Panc1 (cell line): Measurements from ENCODE around the gene NPY1R. TPM values are rescaled to one million over a fixed set of nuclear protein-coding genes. Genes with fewer than 3 reads are reported as not detected.

Experiments used
- ATAC-seq: fragments of 200-7000 bp; cut with Tn5 transposase; 2 replicates; pipeline ENCODE4 v1.9.1; 2020; ENCODE audit warnings: mild to moderate bottlenecking, moderate library complexity
- BruUV-seq: library from RNA; stranded (reverse); fragments of 400-500 nt; replicated peaks from 2 replicates; lab custom pipeline; 2021; lab: Mats Ljungman, UMichigan
- CTCF ChIA-PET: fragments of 300-600 bp; sonication (Branson Sonifier 250); formaldehyde crosslinking; loops from one replicate; lab custom pipeline; 2022; ENCODE audit warnings: antibody characterized with exemption; lab: Charles Lee
- POLR2A ChIA-PET: fragments of 300-600 bp; sonication (Branson Sonifier 250); formaldehyde crosslinking; loops from one replicate; lab custom pipeline; 2022; ENCODE audit warnings: antibody characterized with exemption; lab: Charles Lee
- DNase-seq: peaks from one replicate; pipeline ENCODE4 v3.0.0-alpha.2; 2010; ENCODE audit warnings: low read depth, low spot score
- H3K27ac ChIP-seq: 2 replicates; pipeline ENCODE4 v1.5.1; 2011; ENCODE audit warnings: mild to moderate bottlenecking, low read length, inconsistent platforms
- H3K27me3 ChIP-seq: fragments of 200-500 bp; sonication (Bioruptor generic); 2 replicates; pipeline ENCODE4 v1.6.0; 2014; ENCODE audit warnings: low read length, inconsistent platforms; ENCODE audit not compliant: control insufficient read depth, insufficient read depth
- H3K36me3 ChIP-seq: fragments of 200-500 bp; sonication (Bioruptor generic); 2 replicates; pipeline ENCODE4 v1.5.1; 2014; ENCODE audit warnings: inconsistent platforms, mild to moderate bottlenecking, low read length, moderate library complexity; ENCODE audit not compliant: control insufficient read depth, insufficient read depth
- H3K4me1 ChIP-seq: 2 replicates; pipeline ENCODE4 v1.5.1; 2011; ENCODE audit warnings: inconsistent platforms, mild to moderate bottlenecking, low read length, moderate library complexity; ENCODE audit not compliant: control insufficient read depth, insufficient read depth
- H3K4me3 ChIP-seq, 2 experiments: 2 replicates each; pipeline ENCODE4 v1.5.1; 2011 to 2012; ENCODE audit warnings: low read depth in 2 of 2, low read length in 2 of 2, mild to moderate bottlenecking in 2 of 2, inconsistent platforms in 1 of 2, moderate library complexity in 1 of 2
- H3K9me3 ChIP-seq: fragments of 200-500 bp; sonication (Bioruptor generic); 2 replicates; pipeline ENCODE4 v1.5.1; 2014; ENCODE audit warnings: low read depth, mild to moderate bottlenecking, inconsistent platforms, low read length, moderate library complexity; ENCODE audit not compliant: control insufficient read depth, insufficient read depth
- POLR2AphosphoS5 ChIP-seq: IDR thresholded peaks from 2 replicates; pipeline ENCODE4 v1.6.1; 2012; ENCODE audit warnings: mild to moderate bottlenecking, low read depth, low read length, moderate library complexity
- SIN3A ChIP-seq: IDR thresholded peaks from 2 replicates; pipeline ENCODE4 v1.6.1; 2012; ENCODE audit warnings: low read depth, mild to moderate bottlenecking, low read length, moderate library complexity, borderline replicate concordance; ENCODE audit not compliant: insufficient read depth
- TCF7L2 ChIP-seq: IDR thresholded peaks from 2 replicates; pipeline ENCODE4 v1.6.1; 2011; ENCODE audit warnings: mild to moderate bottlenecking, low read depth, low read length, inconsistent platforms
- in situ Hi-C: cut with HindIII; loops from 2 replicates; pipeline ENCODE4 v1.10.0; 2016; ENCODE audit warnings: low sequenced_read_pairs, low pct_unique_long_range_greater_than_20kb
- intact Hi-C: fragments of 100-400 bp; cut with micrococcal nuclease; formaldehyde crosslinking; loops from one replicate; pipeline ENCODE4 v1.10.0; 2022; ENCODE audit not compliant: unreplicated experiment
- total RNA-seq: library from RNA; stranded (reverse); gene quantifications from one replicate; pipeline ENCODE4 v1.2.1, GENCODE V29; 2021; ENCODE audit not compliant: unreplicated experiment
- TF ChIP-seq, protein P1 (sequence below): fragments of 450-650 bp; IDR thresholded peaks from 2 replicates; pipeline ENCODE4 v1.5.1; 2017; ENCODE audit warnings: mild to moderate bottlenecking
- TF ChIP-seq, protein P2 (sequence below), 2 experiments: IDR thresholded peaks; 2 replicates each; pipeline ENCODE4 v1.6.1; 2011 to 2012; ENCODE audit warnings: low read depth in 2 of 2, control low read depth in 1 of 2, low read length in 1 of 2, mild to moderate bottlenecking in 1 of 2, moderate library complexity in 1 of 2; ENCODE audit not compliant: insufficient read depth in 1 of 2

NPY1R gene
- total RNA-seq, 1 experiment from 2014 or later: not detected

DNA sequence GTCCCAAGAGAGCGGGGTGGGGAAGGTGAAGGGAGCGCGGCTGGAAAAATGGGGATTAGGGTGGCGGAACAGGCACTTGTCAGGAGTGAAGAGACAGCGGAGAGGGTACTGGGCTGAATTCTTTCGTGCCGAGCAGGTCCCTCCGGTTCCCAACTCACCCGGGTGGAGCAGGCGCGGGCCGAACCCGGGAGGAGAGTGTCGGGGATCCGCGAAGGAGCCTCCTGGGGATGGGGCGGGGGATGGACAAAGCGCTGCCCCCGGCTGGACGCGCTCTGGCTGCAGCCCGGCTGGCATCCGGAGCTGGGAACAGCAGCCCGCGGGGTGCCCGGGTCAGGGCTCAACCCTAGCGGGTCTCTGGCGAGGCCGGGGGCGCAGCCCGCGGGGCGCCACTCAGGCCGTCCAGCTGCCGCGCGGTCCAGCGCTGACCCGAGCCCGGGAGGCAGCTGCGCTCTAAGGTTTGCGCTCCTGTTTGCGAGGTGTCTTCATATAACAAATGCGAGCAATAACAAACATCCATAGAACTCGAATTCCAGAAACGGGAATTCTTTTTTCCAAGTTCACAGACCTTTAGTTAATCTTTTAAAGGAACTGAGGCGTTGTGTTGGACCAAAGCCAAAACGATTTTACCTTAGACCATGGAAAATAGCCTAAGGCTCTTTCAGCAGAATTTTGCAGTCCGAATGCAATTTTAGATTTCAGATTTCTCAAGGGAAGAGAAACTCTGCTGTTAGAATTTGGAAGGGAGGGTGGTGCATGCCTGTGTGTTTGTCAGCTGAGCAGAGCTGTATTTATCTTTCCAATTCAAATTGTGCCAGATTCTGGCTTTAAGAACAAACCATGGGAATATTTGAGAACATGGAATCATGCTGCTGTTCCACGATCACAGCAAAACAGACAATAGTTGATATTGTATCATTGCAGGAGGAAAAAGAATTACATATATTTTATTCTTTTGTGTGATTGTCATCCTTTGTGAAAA is 12.0 kb upstream of the NPY1R start:
- TF ChIP-seq TCF7L2 (no peak), SIN3A (no peak), POLR2AphosphoS5 (no peak)
- TF ChIP-seq, protein P1, sequence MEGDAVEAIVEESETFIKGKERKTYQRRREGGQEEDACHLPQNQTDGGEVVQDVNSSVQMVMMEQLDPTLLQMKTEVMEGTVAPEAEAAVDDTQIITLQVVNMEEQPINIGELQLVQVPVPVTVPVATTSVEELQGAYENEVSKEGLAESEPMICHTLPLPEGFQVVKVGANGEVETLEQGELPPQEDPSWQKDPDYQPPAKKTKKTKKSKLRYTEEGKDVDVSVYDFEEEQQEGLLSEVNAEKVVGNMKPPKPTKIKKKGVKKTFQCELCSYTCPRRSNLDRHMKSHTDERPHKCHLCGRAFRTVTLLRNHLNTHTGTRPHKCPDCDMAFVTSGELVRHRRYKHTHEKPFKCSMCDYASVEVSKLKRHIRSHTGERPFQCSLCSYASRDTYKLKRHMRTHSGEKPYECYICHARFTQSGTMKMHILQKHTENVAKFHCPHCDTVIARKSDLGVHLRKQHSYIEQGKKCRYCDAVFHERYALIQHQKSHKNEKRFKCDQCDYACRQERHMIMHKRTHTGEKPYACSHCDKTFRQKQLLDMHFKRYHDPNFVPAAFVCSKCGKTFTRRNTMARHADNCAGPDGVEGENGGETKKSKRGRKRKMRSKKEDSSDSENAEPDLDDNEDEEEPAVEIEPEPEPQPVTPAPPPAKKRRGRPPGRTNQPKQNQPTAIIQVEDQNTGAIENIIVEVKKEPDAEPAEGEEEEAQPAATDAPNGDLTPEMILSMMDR: no peak
- TF ChIP-seq, protein P2, sequence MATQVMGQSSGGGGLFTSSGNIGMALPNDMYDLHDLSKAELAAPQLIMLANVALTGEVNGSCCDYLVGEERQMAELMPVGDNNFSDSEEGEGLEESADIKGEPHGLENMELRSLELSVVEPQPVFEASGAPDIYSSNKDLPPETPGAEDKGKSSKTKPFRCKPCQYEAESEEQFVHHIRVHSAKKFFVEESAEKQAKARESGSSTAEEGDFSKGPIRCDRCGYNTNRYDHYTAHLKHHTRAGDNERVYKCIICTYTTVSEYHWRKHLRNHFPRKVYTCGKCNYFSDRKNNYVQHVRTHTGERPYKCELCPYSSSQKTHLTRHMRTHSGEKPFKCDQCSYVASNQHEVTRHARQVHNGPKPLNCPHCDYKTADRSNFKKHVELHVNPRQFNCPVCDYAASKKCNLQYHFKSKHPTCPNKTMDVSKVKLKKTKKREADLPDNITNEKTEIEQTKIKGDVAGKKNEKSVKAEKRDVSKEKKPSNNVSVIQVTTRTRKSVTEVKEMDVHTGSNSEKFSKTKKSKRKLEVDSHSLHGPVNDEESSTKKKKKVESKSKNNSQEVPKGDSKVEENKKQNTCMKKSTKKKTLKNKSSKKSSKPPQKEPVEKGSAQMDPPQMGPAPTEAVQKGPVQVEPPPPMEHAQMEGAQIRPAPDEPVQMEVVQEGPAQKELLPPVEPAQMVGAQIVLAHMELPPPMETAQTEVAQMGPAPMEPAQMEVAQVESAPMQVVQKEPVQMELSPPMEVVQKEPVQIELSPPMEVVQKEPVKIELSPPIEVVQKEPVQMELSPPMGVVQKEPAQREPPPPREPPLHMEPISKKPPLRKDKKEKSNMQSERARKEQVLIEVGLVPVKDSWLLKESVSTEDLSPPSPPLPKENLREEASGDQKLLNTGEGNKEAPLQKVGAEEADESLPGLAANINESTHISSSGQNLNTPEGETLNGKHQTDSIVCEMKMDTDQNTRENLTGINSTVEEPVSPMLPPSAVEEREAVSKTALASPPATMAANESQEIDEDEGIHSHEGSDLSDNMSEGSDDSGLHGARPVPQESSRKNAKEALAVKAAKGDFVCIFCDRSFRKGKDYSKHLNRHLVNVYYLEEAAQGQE (IDR thresholded peaks at IDR 0.05; ENCODE audit: insufficient read depth in 1 of 2, low read depth in 2 of 2, low read length in 1 of 2): no peak
- no peak for DNase-seq
- ChIA-PET POLR2A (no interaction called here), CTCF (no interaction called here)
- in situ Hi-C loops: no loop called here
- ATAC-seq: no peak; the same call in 1 of the 2 replicates
- Histone ChIP-seq H3K27me3 (no peaks in the 10 kb centered on the region; the same call in 1 of the 2 replicates), H3K27ac (no peak overlapping the region), H3K4me3 (peak overlapping the region in 1 of 2 experiments; percentile 14; a peak in 1 of 4 replicates), H3K9me3 (no peaks in the 10 kb centered on the region), H3K36me3 (no peaks in the 10 kb centered on the region), H3K4me1 (no peaks in the 10 kb centered on the region; the same call in 1 of the 2 replicates)
- intact Hi-C loops: no loop called here
- BruUV-seq: no TSS peak

DNA sequence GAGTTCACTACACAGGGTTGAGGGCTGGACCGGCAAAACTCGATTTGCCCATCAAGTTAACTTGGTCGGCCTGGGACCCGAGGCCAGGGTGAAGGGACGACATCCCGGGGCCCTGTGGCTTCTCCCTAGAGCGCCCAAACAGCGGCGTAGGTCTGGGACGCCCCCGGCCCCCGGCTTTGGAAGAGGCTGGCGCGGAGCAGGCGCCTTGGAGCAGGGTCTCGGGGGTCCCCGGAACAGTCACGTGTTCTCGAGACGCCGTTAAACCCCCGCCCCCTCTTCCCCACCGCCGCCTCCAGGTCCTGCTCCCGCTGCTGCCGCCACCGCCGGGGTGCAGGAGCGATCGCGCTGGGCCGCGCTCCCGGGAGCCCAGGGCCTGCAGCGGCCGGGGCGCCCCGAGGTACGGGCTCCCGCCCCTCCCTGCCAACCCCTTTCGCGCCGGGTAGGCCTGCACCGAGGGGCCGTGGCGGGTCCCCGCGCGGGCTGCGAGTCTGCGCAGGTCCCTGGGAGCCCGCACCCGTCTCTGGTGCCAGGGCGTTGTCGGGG is 11.3 kb upstream of the NPY1R start, which contains the start of gene NPY5R:
Gene NPY5R (plus strand): TSS at position 289 of the 543 bp plus-strand sequence. CDS start 6,382 bp downstream, outside the sequence.
- CTCF ChIA-PET: interaction anchor here (0.6 kb wide), 1 partner anchor 9 kb away, joined by 8 read pairs; no protein-coding TSS in a partner anchor
- intact Hi-C loops: no loop called here
- peak within 1 kb of the TSS in 1 of 2 experiments; percentile 14; a peak in 1 of 4 replicates for H3K4me3 ChIP-seq
- no peaks in the 10 kb centered on the region for H3K9me3 ChIP-seq
- no peak for TF ChIP-seq SIN3A
- no peak for TF ChIP-seq TCF7L2
- TF ChIP-seq, protein P1: no peak
- no peak for TF ChIP-seq POLR2AphosphoS5
- TF ChIP-seq, protein P2 (IDR thresholded peaks at IDR 0.05; ENCODE audit: insufficient read depth in 1 of 2, low read depth in 2 of 2, low read length in 1 of 2): no peak
- no peak for DNase-seq
- no TSS peak for BruUV-seq
- ATAC-seq: no peak
- no peaks in the 10 kb centered on the region for H3K36me3 ChIP-seq
- in situ Hi-C loops: no loop called here
- H3K27me3 ChIP-seq: no peaks in the 10 kb centered on the region; the same call in 1 of the 2 replicates
- no peak within 1 kb of the TSS for H3K27ac ChIP-seq
- POLR2A ChIA-PET: no interaction called here
- no peaks in the 10 kb centered on the region; the same call in 1 of the 2 replicates for H3K4me1 ChIP-seq
